GM12874 (cell line): ENCODE data around the gene CACNA2D3.

Experiments
- TF ChIP-seq, protein P1 (sequence below): IDR thresholded peaks from 2 replicates; pipeline ENCODE4 v1.5.1; 2011; ENCODE audit warnings: low read depth, mild to moderate bottlenecking, control low read depth, low read length, moderate library complexity; ENCODE audit not compliant: insufficient read depth

The CACNA2D3 gene

DNA sequence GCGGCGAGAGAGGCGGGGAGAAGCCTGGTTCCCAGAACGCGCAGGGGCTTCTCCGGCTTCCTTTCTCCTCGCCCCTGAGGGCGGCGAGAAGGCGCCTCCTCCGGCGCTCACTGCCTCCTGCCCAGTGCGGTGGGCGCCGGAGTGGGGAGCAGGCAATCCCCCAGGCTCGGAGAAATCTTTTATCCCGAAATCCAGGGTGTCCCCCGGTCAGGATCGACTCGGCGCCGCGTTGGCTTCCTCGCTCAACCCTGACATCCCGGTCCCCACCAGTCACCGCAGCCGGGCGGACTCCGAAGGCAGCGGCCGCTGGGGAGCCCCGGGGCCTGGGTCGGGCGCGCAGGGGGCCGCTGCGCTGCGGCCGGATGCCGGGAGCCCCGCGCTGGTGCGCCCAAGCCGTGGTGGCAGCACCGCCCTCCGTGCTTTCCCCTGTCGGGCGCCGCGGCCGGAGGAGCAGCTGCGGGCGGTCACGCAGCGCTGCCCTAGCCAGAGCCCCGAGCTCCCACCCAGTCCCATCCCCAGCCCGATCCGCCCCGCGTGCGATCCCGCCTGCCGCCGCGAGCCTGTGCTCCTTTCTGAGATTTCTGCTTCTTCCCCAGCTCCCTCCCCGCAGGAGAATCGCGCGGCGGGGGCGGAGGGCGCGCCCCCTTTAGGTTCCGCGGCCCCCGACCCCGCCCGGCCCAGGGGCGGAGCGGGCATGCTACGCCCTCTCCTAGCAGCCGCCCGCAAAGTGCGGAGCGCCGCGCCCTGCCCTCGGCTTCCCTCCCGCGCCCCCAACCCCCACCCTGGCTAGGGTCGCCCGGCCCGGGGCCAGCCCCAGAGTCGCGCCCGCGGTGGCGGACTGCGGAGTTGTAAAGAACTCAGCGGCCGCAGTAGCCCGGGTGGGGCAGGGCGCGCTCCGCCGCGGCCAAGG, 683 bp upstream of the CACNA2D3 start:
- TF ChIP-seq, protein P1, sequence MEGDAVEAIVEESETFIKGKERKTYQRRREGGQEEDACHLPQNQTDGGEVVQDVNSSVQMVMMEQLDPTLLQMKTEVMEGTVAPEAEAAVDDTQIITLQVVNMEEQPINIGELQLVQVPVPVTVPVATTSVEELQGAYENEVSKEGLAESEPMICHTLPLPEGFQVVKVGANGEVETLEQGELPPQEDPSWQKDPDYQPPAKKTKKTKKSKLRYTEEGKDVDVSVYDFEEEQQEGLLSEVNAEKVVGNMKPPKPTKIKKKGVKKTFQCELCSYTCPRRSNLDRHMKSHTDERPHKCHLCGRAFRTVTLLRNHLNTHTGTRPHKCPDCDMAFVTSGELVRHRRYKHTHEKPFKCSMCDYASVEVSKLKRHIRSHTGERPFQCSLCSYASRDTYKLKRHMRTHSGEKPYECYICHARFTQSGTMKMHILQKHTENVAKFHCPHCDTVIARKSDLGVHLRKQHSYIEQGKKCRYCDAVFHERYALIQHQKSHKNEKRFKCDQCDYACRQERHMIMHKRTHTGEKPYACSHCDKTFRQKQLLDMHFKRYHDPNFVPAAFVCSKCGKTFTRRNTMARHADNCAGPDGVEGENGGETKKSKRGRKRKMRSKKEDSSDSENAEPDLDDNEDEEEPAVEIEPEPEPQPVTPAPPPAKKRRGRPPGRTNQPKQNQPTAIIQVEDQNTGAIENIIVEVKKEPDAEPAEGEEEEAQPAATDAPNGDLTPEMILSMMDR = no peak

DNA sequence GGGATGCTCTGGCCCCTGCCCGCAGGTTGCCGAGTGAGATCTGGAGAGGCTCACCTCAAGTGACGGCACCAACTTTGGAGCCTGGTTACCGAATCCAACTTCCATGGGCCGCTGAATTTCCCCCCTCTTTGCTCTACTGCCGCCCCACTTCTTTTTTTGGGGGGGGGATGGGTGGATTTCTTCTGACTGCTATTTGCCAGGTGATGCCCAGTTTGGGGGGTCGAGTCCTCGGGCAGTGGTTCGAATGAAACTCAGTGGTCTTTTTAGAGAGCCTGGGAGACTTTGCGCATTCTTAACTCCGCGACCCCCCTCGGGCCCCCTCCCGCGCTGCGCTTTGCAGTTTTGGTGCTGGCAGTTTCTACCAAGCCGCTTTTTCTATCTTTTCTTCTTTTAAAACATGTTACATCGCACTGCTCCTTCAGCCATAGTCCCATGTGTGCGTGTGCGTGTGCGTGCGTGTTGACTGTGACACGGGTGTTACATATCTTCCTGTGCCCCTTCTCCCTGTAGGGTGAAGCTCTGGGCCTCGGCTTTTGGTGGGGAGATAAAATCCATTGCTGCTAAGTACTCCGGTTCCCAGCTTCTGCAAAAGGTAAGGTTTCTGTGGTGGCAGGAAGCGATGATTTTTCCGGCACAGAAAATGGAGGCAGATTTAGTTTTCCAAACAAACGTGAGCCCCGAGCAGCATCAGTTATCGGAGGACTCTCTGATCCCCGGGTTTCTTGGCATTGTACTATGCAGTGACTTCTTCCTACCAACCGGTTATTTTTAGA, 837 bp downstream of the CACNA2D3 start:
- TF ChIP-seq, protein P1 = no peak

DNA sequence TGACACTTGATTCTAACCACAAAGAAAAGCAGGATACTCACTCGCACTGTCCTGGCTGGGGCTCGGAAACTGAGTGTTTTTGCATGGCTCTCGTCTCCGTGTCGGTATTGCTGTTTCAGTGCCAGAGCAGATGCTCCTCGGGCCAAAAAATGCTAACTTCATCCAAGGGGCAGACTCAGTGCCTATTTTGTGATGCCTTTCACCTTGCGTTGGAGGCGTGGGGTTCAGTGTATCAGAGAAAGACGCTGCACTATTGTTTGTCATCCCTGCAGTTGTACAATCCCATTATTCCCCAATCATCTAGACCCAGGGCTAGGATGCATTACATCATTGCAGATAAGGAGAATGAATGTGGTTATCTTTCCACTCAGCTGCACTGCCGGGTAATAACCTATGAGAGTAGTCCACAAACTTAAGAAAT, 1.4 kb downstream of the CACNA2D3 start:
- TF ChIP-seq, protein P1 = no peak

- TF ChIP-seq, protein P1 = no peak
Observed at GRCh38 chr3:54125300-54125699, 2.9 kb downstream of the CACNA2D3 start.

GRCh38 chr3:54126551-54126950, 4.2 kb downstream of the CACNA2D3 start:
- TF ChIP-seq, protein P1 = no peak

DNA sequence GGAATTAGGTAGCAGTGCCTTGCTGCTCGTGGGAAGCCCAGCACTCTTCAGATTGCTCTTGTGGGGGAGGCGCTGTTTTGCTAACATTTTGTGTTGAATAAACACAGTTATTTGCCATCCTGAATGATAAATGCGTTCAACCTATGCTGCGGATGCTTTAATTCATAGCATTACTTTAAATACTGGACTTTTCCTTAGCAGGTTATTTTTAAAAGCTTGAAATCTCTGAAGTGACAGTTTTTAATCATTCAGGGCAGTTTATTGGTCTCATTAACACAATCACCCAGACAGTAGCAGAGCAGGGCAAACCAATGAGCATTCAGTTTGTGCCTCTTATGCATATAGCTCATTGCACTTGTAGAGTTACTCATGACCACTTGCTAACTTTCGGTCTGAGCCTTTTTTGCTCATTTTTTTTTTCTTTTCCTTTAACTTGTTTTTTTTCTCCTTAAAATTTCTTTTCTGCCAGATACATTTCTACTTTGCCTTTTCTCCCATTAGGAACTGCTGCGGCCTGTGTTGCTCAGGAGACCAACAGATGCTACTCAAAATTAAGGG, 5.2 kb downstream of the CACNA2D3 start:
- TF ChIP-seq, protein P1 = no peak

DNA sequence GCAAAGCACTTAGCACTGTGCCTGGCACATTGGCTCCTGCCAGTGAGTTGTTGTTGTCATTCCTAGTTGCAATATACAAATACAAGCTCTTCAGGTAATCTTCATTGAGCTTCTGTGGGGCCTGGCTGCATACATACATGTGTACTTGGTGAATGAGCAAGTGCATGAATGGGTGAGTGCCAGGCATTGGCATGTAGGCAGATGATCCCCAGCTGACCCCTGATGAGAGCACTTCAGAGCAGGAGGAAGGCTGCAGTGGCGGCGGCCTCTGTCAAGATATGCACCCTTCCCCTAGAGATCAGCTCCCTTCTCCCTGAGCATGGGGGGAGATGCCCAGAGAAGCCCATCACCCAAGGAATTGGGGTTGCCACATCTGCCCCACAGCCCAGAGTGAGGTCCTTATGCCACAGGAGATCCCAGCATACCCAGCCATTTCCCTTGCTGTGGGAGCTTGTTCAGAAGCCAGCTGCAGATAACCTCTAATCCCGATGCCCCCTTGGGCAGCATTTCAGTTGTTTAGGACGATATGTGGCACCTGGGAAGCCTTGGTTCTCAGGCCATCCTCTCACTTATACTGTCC, 8.8 kb downstream of the CACNA2D3 start:
- TF ChIP-seq, protein P1 = no peak
